GM19328 (cell line): ENCODE measurements around the gene SLC3A2.

Source experiments
- ATAC-seq: cut with Tn5 transposase; IDR thresholded peaks from one replicate; pipeline ENCODE4 v1.9.1; 2021; ENCODE audit warnings: mild to moderate bottlenecking, moderate library complexity; ENCODE audit not compliant: unreplicated experiment

Gene SLC3A2

GRCh38 chr11:62880231-62880802, 379 bp upstream of the SLC3A2 start:
- ATAC-seq = peak; percentile 27

- peak; percentile 23 for ATAC-seq
These were observed 1.1 kb downstream of the SLC3A2 start for GRCh38 chr11:62881579-62882430.

GRCh38 chr11:62882431-62882749, 1.7 kb downstream of the SLC3A2 start:
- no peak for ATAC-seq

GRCh38 chr11:62882788-62883501, 2.2 kb downstream of the SLC3A2 start:
- ATAC-seq = no peak

GRCh38 chr11:62883673-62884072, 3.0 kb downstream of the SLC3A2 start:
- ATAC-seq = no peak

- no peak for ATAC-seq
These were observed 4.5 kb downstream of the SLC3A2 start for GRCh38 chr11:62885137-62885750.

GRCh38 chr11:62888406-62888805, 7.7 kb downstream of the SLC3A2 start:
- no peak for ATAC-seq

- ATAC-seq = no peak
These were observed 8.4 kb downstream of the SLC3A2 start for GRCh38 chr11:62889126-62889483.

GRCh38 chr11:62889484-62890437, 9.1 kb downstream of the SLC3A2 start:
- ATAC-seq = no peak

GRCh38 chr11:62892077-62892922, 11.6 kb downstream of the SLC3A2 start:
- ATAC-seq = no peak

- ATAC-seq = no peak
These were observed 14.8 kb downstream of the SLC3A2 start for GRCh38 chr11:62895501-62895900.

GRCh38 chr11:62896049-62896448, 15.4 kb downstream of the SLC3A2 start:
- no peak for ATAC-seq

- ATAC-seq = no peak
These were observed 16.6 kb downstream of the SLC3A2 start for GRCh38 chr11:62897311-62897710.

GRCh38 chr11:62898027-62898426, 17.3 kb downstream of the SLC3A2 start:
- no peak for ATAC-seq

GRCh38 chr11:62902932-62903331, 22.2 kb downstream of the SLC3A2 start:
- no peak for ATAC-seq

- no peak for ATAC-seq
These were observed 24.6 kb downstream of the SLC3A2 start for GRCh38 chr11:62905296-62905695.

GRCh38 chr11:62905927-62906531, 25.3 kb downstream of the SLC3A2 start:
- ATAC-seq = no peak

GRCh38 chr11:62908468-62909072, 27.9 kb downstream of the SLC3A2 start:
- no peak for ATAC-seq
